ENCODE results near the gene COL23A1. TPM values are rescaled to one million over a fixed set of nuclear protein-coding genes. Genes with fewer than 3 reads are reported as not detected.
A peak's percentile ranks its signal among the peaks of the same experiment; 100 is the strongest.

The COL23A1 gene
- total and polyA plus RNA-seq, 2 of the 8 experiments (the other 6 are each of a cell fraction or from before 2014, with no cell fraction given): 3.1 to 4.7 TPM

- Histone ChIP-seq H3K79me2 (ENCODE audit: control insufficient read depth in 1 of 2, insufficient read depth in 2 of 2, low read length in 2 of 2) (no peaks in the 10 kb centered on the region), H4K20me1 (replicated peaks in 1 of 2; ENCODE audit: control insufficient read depth in 1 of 2, insufficient read depth in 2 of 2, low read length in 2 of 2) (no peaks in the 10 kb centered on the region), H3K56ac (replicated peaks; ENCODE audit: insufficient read length, low read depth, low read length) (no peak overlapping the region), H3K36me3 (ENCODE audit: control insufficient read depth in 2 of 4, insufficient read depth in 4 of 4, low read length in 3 of 4) (no peaks in the 10 kb centered on the region), H4K8ac (ENCODE audit: extremely low read depth, insufficient read depth, low read length) (no peak overlapping the region), H2BK20ac (ENCODE audit: low read length) (0 out of 2 replicates have a peak overlapping the region, but pooled peaks have one; percentile 7), H3K9ac (replicated peaks in 1 of 4; ENCODE audit: extremely low read depth in 1 of 4, low read depth in 3 of 4, low read length in 3 of 4) (no peak overlapping the region), H3K4ac (replicated peaks; ENCODE audit: insufficient read length, low read depth, low read length) (no peak overlapping the region), H3K27me3 (replicated peaks in 1 of 4; ENCODE audit: control insufficient read depth in 3 of 4, extremely low read depth in 1 of 4, insufficient read depth in 3 of 4, low read length in 3 of 4) (no peaks in the 10 kb centered on the region), H2BK15ac (ENCODE audit: low read length) (peak overlapping the region; percentile 75; the same call in 1 of the 2 replicates), H2BK12ac (ENCODE audit: low read depth, low read length) (peak overlapping the region; percentile 91), H3K79me1 (ENCODE audit: low read depth, low read length) (peaks cover 2% of the 10 kb centered on the region), H4K5ac (ENCODE audit: insufficient read length, low read depth, low read length) (no peak overlapping the region), H2BK5ac (ENCODE audit: low read depth, low read length) (peak overlapping the region; percentile 67), H3K27ac (ENCODE audit: low read depth, low read length) (no peak overlapping the region), H2BK120ac (replicated peaks; ENCODE audit: low read depth, low read length) (no peak overlapping the region), H3K23ac (ENCODE audit: insufficient read length) (no peak overlapping the region), H3K18ac (ENCODE audit: extremely low read depth, low read length) (no peak overlapping the region), H3K4me1 (replicated peaks in 1 of 4; ENCODE audit: control insufficient read depth in 3 of 4, insufficient read depth in 4 of 4, low read length in 3 of 4) (peaks cover 12 to 34% (median 19%) of the 10 kb centered on the region in 4 experiments), H3K23me2 (ENCODE audit: low read depth, low read length) (no peaks in the 10 kb centered on the region), H2AFZ (ENCODE audit: low read length) (no peak overlapping the region), H2AK5ac (ENCODE audit: low read depth, low read length) (peak overlapping the region; percentile 20; the same call in 1 of the 2 replicates), H3K4me2 (ENCODE audit: insufficient read depth in 1 of 2, low read depth in 2 of 2, low read length in 2 of 2) (peak overlapping the region in 1 of 2 experiments; percentile 33; a peak in 1 of 4 replicates), H3K4me3 (ENCODE audit: extremely low read depth in 1 of 4, insufficient read depth in 2 of 4, low read depth in 3 of 4, low read length in 4 of 4) (no peak overlapping the region; a peak in 1 of 8 replicates), H4K91ac (replicated peaks; ENCODE audit: insufficient read length, low read length) (peak overlapping the region; percentile 75), H3K14ac (ENCODE audit: insufficient read length) (no peak overlapping the region), H3K9me3 (ENCODE audit: insufficient read depth in 2 of 2, low read depth in 1 of 2, low read length in 1 of 2) (no peaks in the 10 kb centered on the region)
- FAIRE-seq (no peak), DNase-seq (ENCODE audit: low read depth in 1 of 2, low spot score in 2 of 2) (no peak)
- POLR2A ChIA-PET (ENCODE audit: partially characterized antibody): no interaction called here
- TF ChIP-seq KDM5A (IDR thresholded peaks at IDR 0.05; ENCODE audit: low read length): no peak
- TF ChIP-seq GTF2F1 (IDR thresholded peaks at IDR 0.05; ENCODE audit: borderline replicate concordance, low read depth, low read length): no peak
- TF ChIP-seq RBBP5 (IDR thresholded peaks at IDR 0.05; ENCODE audit: borderline replicate concordance, low read depth, low read length): no peak
- TF ChIP-seq CHD2 (IDR thresholded peaks at IDR 0.05; ENCODE audit: low read length): no peak
- TF ChIP-seq POLR2A (IDR thresholded peaks at IDR 0.05; ENCODE audit: control extremely low read depth in 1 of 2, low read depth in 2 of 2, low read length in 2 of 2): no peak
- TF ChIP-seq BCL11A (IDR thresholded peaks at IDR 0.05; ENCODE audit: low read depth in 2 of 2, low read length in 2 of 2): no peak
- no peak for TF ChIP-seq JUN (IDR thresholded peaks at IDR 0.05; ENCODE audit: low read depth, low read length)
- no peak for TF ChIP-seq POLR2AphosphoS5 (IDR thresholded peaks at IDR 0.05; ENCODE audit: low read depth, low read length)
- no peak for TF ChIP-seq MAFK (IDR thresholded peaks at IDR 0.05; ENCODE audit: low read depth, low read length)
- TF ChIP-seq GABPA (IDR thresholded peaks at IDR 0.05; ENCODE audit: borderline replicate concordance, insufficient read depth, low read length): no peak
- TF ChIP-seq TEAD4 (IDR thresholded peaks at IDR 0.05; ENCODE audit: low read depth, low read length): no peak
- TF ChIP-seq CEBPB (IDR thresholded peaks at IDR 0.05; ENCODE audit: low read depth, low read length): no peak
- no peak for TF ChIP-seq JUND (IDR thresholded peaks at IDR 0.05; ENCODE audit: low read length)
- no peak for TF ChIP-seq YY1 (IDR thresholded peaks at IDR 0.05; ENCODE audit: low read depth, low read length)
- TF ChIP-seq KDM1A (IDR thresholded peaks at IDR 0.05; ENCODE audit: borderline replicate concordance, low read length): no peak
- TF ChIP-seq FOSL1 (IDR thresholded peaks at IDR 0.05; ENCODE audit: insufficient read depth, low read depth, low read length): no peak
- TF ChIP-seq SP1 (IDR thresholded peaks at IDR 0.05; ENCODE audit: low read depth, low read length): no peak
- CTCF ChIA-PET (ENCODE audit: partially characterized antibody): interaction anchor here (0.9 to 1.0 kb wide), 2 partner anchors 141 to 241 kb away, joined by 3 read pairs; no protein-coding TSS in a partner anchor
- WGBS, 2 experiments (ENCODE audit: extremely low coverage in 1 of 2, insufficient coverage in 1 of 2, insufficient read length in 1 of 2, insufficient replicate concordance in 2 of 2, low coverage in 1 of 2, low lambda C conversion rate in 2 of 2, missing lambda C conversion rate in 1 of 2): 77% methylated on average over 8 of the region's 8 CpGs; no CpG with 5 or more reads in 1 of the 2 experiments
Observed at GRCh38 chr5:178419651-178420050, 170.5 kb downstream of the COL23A1 start.

Measured in H1 (cell line).